Measurements from ENCODE around the gene TP73.
A peak's percentile ranks its signal among the peaks of the same experiment; 100 is the strongest.

The TP73 gene

DNA sequence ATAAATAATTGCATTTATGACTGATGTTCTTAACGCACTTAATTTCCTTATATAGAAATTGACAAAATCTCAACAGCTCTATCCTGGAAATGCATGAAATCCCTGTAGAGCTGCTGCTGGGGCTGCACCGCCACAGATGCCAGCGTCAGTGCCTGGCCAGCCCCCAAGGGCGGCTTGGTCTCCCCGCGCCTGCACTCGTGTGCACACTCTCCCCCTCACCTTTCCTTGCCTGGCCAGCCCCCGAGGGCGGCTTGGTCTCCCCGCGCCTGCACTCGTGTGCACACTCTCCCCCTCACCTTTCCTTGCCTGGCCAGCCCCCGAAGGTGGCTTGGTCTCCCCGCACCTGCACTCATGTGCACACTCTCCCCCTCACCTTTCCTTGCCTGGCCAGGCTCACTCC lies 16.2 kb upstream of the TP73 start:
- DNase-seq = no peak

DNA sequence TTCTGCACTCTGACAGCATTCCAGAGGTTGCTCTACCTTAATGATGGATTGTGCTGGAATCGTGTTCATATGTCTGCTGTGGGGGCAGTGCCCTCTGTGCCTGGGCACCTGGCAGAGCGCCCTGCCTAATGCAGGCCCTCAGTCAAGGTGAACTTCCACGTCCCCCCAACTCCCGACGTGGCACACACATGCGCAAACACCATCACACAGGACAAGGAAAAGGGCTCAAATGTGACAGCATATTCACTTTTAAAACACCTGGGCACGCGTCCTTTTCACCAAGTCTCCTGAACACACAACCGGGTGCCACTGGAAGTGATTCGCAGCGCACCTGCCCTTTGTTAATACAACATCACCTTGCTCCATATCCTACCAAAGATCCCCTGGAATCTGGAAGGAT lies 15.8 kb upstream of the TP73 start:
- DNase-seq = no peak

GRCh38 chr1:3638027-3638426 lies 14.3 kb upstream of the TP73 start:
- DNase-seq = no peak

DNA sequence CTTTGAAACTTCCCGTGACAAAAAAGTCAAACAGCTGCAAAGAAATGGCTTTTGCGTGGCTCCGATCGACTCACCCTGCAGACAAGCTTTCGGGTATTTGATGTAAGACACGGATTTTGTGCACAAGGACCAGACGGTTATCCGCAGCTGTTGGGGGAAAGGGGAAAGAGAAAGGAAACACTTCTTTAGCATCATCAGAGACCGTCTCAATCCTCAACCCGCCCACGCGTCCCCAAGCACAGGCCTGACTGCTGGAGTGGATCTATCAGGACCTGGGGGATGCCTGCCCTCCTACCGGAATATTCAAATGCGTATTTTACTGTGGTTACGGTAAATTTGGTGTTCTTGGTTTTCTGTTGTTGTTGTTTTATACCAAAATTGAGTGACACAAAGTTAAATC lies 13.6 kb upstream of the TP73 start:
- no peak for DNase-seq

DNA sequence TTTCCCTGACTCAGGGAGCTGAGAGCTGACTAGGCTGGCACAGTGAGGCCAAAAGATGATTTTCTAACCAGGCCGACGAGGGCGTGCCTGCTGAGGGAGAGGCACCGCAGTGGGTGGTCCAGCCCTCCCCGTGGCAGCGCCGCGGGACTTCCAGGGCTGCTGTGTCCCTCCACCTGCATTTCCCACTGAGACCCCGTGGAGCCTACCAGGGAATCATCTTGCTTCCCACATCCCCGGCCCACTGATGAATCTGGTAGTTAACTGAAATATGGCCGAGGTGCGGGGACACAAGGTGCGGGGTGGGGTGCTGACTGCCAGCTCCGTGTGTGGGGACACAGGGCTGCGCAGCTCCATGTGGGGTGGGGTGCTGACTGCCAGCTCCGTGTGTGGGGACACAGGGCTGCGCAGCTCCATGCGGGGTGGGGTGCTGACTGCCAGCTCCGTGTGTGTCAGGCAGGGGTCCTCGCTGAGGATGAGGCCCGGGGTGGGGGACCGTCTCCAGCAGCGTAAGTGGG lies 12.9 kb upstream of the TP73 start:
- DNase-seq = no peak

DNA sequence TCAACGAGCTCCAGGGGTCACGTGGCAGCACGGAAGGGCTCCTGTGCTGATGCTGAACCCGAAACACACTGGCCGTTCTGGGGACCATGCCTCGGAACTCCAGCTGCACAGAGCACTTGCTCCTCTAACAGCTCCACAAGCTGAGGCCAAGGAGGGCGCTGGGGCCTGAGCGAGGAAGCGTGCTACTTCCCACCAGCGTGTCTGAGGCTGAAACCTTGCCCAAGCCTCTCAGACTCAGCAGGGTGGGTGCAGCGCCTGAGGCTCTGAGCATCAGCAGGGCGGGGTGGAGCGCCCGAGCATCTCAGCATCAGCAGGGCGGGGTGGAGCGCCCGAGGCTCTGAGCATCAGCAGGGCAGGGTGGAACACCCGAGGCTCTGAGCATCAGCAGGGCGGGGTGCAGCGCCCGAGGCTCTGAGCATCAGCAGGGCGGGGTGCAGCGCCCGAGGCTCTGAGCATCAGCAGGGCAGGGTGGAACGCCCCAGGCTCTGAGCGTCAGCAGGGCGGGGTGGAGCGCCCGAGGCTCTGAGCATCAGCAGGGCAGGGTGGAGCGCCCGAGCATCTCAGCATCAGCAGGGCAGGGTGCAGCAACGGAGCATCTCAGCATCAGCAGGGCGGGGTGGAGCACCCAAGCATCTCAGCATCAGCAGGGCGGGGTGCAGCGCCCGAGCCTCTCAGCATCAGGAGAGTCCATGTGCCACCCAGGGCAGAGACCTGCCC lies 12.0 kb upstream of the TP73 start:
- no peak for DNase-seq

- no peak for DNase-seq
Measured at GRCh38 chr1:3641046-3641760, 11.1 kb upstream of the TP73 start.

- DNase-seq = no peak
Measured at GRCh38 chr1:3641816-3642215, 10.5 kb upstream of the TP73 start.

- DNase-seq = no peak
Measured at GRCh38 chr1:3642919-3643675, 9.2 kb upstream of the TP73 start.

GRCh38 chr1:3644273-3644672 lies 8.0 kb upstream of the TP73 start:
- no peak for DNase-seq

DNA sequence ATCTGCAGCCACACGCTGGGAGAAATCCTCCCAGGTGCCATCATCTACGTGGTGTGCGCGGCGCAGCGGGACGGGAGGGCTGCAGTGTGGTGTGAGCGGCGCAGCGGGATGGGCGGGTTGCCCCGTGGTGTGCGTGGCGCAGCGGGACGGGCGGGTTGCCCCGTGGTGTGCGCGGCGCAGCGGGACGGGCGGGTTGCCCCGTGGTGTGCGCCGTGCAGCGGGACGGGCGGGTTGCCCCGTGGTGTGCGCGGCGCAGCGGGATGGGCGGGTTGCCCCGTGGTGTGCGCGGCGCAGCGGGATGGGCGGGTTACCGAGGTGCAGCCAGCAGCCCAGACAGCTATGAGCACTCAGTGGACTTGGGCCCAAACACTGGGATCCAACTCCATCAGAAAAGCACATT lies 7.1 kb upstream of the TP73 start:
- DNase-seq = no peak

DNA sequence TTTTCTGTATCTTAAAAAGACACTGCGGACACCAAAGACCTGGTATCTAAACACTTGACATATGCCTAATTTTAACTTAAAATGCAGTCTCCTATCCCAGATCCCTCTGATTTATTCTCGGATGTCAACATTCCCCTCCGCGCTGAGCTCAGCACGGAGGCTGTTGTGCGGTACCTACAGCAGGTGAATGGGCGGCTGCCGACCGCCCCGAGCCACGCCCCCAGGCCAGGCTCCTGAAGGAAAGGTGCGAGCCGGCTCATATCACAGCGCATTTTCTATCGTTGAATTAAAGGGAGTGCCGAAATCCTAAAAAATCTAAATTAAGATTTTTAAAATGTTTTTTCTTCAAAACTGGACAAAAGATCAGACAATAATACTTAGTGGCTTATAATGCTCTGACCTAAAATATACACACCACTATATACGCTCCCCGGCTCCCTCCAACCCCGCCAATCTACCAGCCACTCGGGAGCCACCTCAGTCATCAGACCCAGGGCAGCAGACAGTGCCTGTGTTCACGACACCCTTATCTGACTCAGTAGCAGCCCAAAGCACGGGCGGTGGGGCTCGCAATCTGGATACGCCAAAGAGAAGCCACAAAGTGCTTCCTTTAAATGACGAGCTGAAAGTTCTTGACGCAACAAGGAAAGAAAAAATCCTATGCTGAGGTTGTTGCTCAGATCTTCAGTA lies 6.5 kb upstream of the TP73 start:
- no peak for DNase-seq

DNA sequence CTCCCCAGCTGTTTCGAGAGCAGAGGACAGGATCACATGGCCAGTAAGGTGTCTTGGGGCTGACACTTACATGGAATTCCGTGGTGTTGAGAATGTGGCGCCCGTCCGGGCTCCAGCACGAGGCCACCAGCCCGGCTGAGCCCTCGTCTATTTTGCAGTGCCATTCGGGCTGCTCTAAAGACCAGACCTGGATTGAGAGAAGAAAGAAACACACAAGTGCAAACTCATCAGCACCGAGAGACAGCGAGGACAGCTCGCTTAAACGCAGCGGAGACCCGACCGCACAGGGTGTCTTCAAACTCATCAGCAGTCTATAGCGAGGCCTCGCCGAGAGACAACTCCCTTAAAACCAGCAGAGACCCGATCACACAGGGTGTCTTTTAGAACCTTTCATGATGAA lies 5.7 kb upstream of the TP73 start:
- DNase-seq = no peak

DNA sequence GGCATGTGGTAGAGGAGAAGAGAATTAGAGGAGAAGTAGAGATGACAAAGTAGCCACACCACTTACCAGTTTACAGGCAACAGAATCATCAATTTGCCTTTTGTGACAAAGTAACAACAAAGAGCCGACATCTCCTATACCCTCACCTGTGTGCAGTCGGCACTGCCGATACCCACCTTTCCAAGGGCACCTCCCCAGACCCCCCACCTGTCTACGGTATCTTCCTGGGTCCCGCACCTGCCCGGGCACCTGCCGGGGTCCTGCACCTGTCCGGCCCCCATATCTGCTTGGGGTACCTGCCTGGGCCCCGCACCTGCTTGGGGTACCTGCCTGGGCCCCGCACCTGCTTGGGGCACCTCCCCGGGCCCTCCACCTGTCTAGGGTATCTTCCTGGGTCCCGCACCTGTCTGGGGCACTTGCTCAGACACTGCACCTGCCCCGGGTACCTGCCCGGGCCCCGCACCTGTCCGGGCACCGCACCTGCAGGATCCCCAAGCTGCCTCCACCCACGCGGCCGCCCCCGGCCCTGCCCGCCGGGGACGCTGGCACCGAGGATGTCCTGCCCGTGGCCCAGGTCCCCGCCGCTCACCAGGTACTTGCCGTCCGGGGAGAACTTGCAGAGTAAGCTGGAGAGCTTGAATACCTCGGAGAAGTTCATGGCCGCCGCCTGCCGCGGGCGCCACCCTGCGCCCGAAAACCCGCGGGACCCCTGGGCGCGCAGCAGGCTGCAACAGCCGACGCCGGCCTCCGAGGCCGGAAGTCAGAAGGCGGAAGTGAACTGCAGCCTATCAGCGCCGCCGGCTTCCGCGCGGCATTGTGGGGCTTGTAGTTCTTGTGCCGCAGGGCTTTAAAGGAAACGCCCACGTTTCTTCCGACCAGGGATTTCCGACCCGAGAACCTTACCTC lies 2.7 kb upstream of the TP73 start, which contains the start of gene WRAP73:
Gene WRAP73, minus strand, starts transcription at position 762 of the 906 bp plus-strand sequence. Its CDS starts 104 bp downstream, at position 658.
- peak; percentile 91 for DNase-seq

DNA sequence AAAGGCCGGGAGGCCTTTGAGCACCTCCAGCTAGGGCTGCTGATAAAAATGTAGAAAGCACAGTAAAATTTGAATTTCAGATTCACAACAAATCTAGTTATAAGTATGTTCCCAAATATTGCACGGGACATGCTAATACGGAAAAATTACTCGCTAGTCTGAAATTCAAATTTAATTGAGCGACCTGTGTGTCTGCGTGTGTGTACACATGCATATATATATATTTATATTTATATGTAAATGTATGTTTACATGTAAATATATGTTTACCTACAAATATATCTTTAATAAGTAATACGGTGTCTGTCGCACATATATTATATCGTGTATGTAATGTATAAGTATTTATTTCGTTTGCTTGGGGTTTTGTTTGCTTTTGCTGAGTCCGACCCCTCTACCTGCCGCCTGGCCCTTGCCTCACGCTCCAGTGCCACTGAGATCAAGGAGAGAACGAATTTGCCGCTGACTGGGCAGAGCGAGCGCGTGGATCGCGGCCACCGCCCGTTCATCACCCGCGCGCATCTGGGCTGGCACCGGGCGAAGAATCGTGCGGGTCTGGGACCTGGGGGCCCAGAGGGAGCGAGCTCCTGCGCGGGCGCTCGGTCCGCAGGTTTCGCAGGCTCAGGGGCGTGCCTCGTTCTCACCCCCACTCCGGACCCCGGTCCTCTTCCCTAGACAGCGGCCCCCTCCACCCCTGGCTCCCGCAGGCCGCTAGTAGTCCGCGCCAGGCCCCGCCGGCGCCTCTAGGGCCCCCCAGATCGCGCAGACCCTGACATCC lies 1.9 kb upstream of the TP73 start:
- no peak for DNase-seq

- no peak for DNase-seq
Measured at GRCh38 chr1:3651026-3651929, 1.0 kb upstream of the TP73 start.

- DNase-seq = peak; percentile 29
Measured at GRCh38 chr1:3652548-3653285, 401 bp downstream of the TP73 start.

- DNase-seq = no peak
Measured at GRCh38 chr1:3653286-3653618, 936 bp downstream of the TP73 start.

- no peak for DNase-seq
Measured at GRCh38 chr1:3654549-3655281, 2.4 kb downstream of the TP73 start.

All from NCI-H1105 (cell line).